IMR-90 (cell line): ENCODE measurements around the gene EMCN. TPM values are rescaled to one million over a fixed set of nuclear protein-coding genes. Genes with fewer than 3 reads are reported as not detected.

Experiments used
- ATAC-seq: fragments of 200-7000 bp; cut with Tn5 transposase; 2 replicates; pipeline ENCODE4 v1.9.1; 2020; ENCODE audit warnings: low read depth, mild to moderate bottlenecking, moderate library complexity
- BruUV-seq: library from RNA; stranded (reverse); fragments of 400-500 nt; replicated peaks from 2 replicates; lab custom pipeline; 2021; lab: Mats Ljungman, UMichigan
- CTCF ChIA-PET: fragments of 300-600 bp; formaldehyde crosslinking; extraction: SDS; loops from one replicate; lab custom pipeline; 2021; ENCODE audit warnings: antibody characterized with exemption; lab: Yijun Ruan, JAX
- POLR2A ChIA-PET: fragments of 300-600 bp; sonication (Branson Sonifier 250); formaldehyde crosslinking; loops from one replicate; lab custom pipeline; 2022; ENCODE audit warnings: antibody characterized with exemption; ENCODE audit not compliant: unreplicated experiment; lab: Charles Lee
- DNase-seq: peaks from one replicate; pipeline ENCODE4 v3.0.0; 2013
- H2AFZ ChIP-seq: replicated peaks from 2 replicates; pipeline ENCODE3; 2013; ENCODE audit warnings: low read length, mild to moderate bottlenecking; ENCODE audit not compliant: poor library complexity
- H2AK5ac ChIP-seq: 2 replicates; pipeline ENCODE4 v1.6.1; 2013; ENCODE audit warnings: low read depth, low read length, inconsistent platforms
- H2AK9ac ChIP-seq: replicated peaks from 2 replicates; pipeline ENCODE3; 2013; ENCODE audit warnings: mild to moderate bottlenecking, low read depth, low read length, moderate library complexity; ENCODE audit not compliant: poor library complexity
- H2BK120ac ChIP-seq: 2 replicates; pipeline ENCODE4 v1.6.1; 2013; ENCODE audit warnings: low read depth, low read length, inconsistent platforms
- H2BK15ac ChIP-seq: 3 replicates; pipeline ENCODE4 v1.6.1; 2013; ENCODE audit warnings: low read depth, low read length, inconsistent platforms
- H2BK20ac ChIP-seq: 2 replicates; pipeline ENCODE4 v1.6.1; 2013; ENCODE audit warnings: low read depth, mild to moderate bottlenecking, inconsistent platforms, low read length, moderate library complexity
- H2BK5ac ChIP-seq: 2 replicates; pipeline ENCODE4 v1.6.1; 2013; ENCODE audit warnings: mild to moderate bottlenecking, low read depth, low read length, inconsistent platforms; ENCODE audit not compliant: poor library complexity, severe bottlenecking
- H3K14ac ChIP-seq: replicated peaks from 2 replicates; pipeline ENCODE4 v1.6.1; 2013; ENCODE audit warnings: low read depth, low read length, inconsistent platforms
- H3K18ac ChIP-seq: 2 replicates; pipeline ENCODE4 v1.6.1; 2013; ENCODE audit warnings: low read depth, low read length, control low read depth
- H3K23ac ChIP-seq: 2 replicates; pipeline ENCODE4 v1.6.1; 2013; ENCODE audit warnings: low read depth, low read length, inconsistent platforms
- H3K27ac ChIP-seq: 2 replicates; pipeline ENCODE4 v1.5.1; 2013; ENCODE audit warnings: mild to moderate bottlenecking, control low read depth, low read length; ENCODE audit not compliant: insufficient read depth
- H3K27me3 ChIP-seq: 2 replicates; pipeline ENCODE4 v1.6.1; 2013; ENCODE audit warnings: low read length; ENCODE audit not compliant: control insufficient read depth, insufficient read depth
- H3K36me3 ChIP-seq: 2 replicates; pipeline ENCODE4 v1.6.1; 2013; ENCODE audit warnings: low read length, mixed read lengths; ENCODE audit not compliant: control insufficient read depth, insufficient read depth
- H3K4ac ChIP-seq: 2 replicates; pipeline ENCODE4 v1.6.1; 2013; ENCODE audit warnings: low read depth, low read length, inconsistent platforms
- H3K4me1 ChIP-seq: 2 replicates; pipeline ENCODE4 v1.6.1; 2013; ENCODE audit warnings: low read length, mixed read lengths; ENCODE audit not compliant: control insufficient read depth, insufficient read depth
- H3K4me2 ChIP-seq: 2 replicates; pipeline ENCODE4 v1.6.1; 2013; ENCODE audit warnings: low read depth, mild to moderate bottlenecking, control low read depth, low read length, moderate library complexity
- H3K4me3 ChIP-seq: 2 replicates; pipeline ENCODE4 v1.5.1; 2013; ENCODE audit warnings: low read depth, mild to moderate bottlenecking, control low read depth, low read length, moderate library complexity; ENCODE audit not compliant: insufficient read depth
- H3K56ac ChIP-seq: 2 replicates; pipeline ENCODE4 v1.6.1; 2013; ENCODE audit warnings: low read length, inconsistent platforms; ENCODE audit not compliant: insufficient read depth; ENCODE audit errors: extremely low read depth
- H3K79me1 ChIP-seq, 2 experiments: 2 replicates each; pipeline ENCODE4 v1.6.1; 2013; ENCODE audit warnings: low read length in 2 of 2, inconsistent platforms in 1 of 2, low read depth in 1 of 2
- H3K9ac ChIP-seq: 2 replicates; pipeline ENCODE4 v1.6.1; 2013; ENCODE audit warnings: low read depth, low read length, control low read depth
- H3K9me1 ChIP-seq: 2 replicates; pipeline ENCODE4 v1.6.1; 2013; ENCODE audit warnings: low read length, inconsistent platforms; ENCODE audit not compliant: insufficient read depth
- H3K9me3 ChIP-seq: 2 replicates; pipeline ENCODE4 v1.6.1; 2013; ENCODE audit warnings: low read length; ENCODE audit not compliant: control insufficient read depth, insufficient read depth
- H4K20me1 ChIP-seq: 2 replicates; pipeline ENCODE4 v1.6.1; 2013; ENCODE audit warnings: low read length, inconsistent platforms; ENCODE audit not compliant: insufficient read depth
- H4K5ac ChIP-seq: 2 replicates; pipeline ENCODE4 v1.6.1; 2013; ENCODE audit warnings: mild to moderate bottlenecking, low read depth, low read length, control low read depth
- H4K8ac ChIP-seq, 2 experiments: 2 replicates each; pipeline ENCODE4 v1.6.1; 2013; ENCODE audit warnings: low read depth in 2 of 2, low read length in 2 of 2, control low read depth in 1 of 2, inconsistent platforms in 1 of 2
- H4K91ac ChIP-seq: 2 replicates; pipeline ENCODE4 v1.6.1; 2013; ENCODE audit warnings: low read depth, low read length, inconsistent platforms; ENCODE audit not compliant: insufficient read depth
- BHLHE40 ChIP-seq: fragments of 150-350 bp; IDR thresholded peaks from 2 replicates; pipeline ENCODE4 v1.6.1; 2016; ENCODE audit warnings: mild to moderate bottlenecking, low read depth, low read length
- CHD1 ChIP-seq: IDR thresholded peaks from 2 replicates; pipeline ENCODE4 v1.6.1; 2012; ENCODE audit warnings: low read depth, low read length, improper control_type of control experiment
- MAFK ChIP-seq: IDR thresholded peaks from 2 replicates; pipeline ENCODE4 v1.6.1; 2012; ENCODE audit warnings: low read depth, low read length, improper control_type of control experiment
- MXI1 ChIP-seq: IDR thresholded peaks from 2 replicates; pipeline ENCODE4 v1.6.1; 2012; ENCODE audit warnings: low read depth, mild to moderate bottlenecking, low read length, moderate library complexity, borderline replicate concordance
- RAD21 ChIP-seq: IDR thresholded peaks from 2 replicates; pipeline ENCODE4 v1.6.1; 2012; ENCODE audit warnings: low read length, improper control_type of control experiment
- WGBS, 2 experiments: methylation state at CpG; one replicate each; pipeline versions ENCODE4 v1.1.5 to v1.1.7; 2013; ENCODE audit warnings: missing lambda C conversion rate in 2 of 2; ENCODE audit not compliant: insufficient read length in 1 of 2; ENCODE audit errors: extremely low coverage in 2 of 2; 5-methylcytosine and 5-hydroxymethylcytosine counted together
- dilution Hi-C: fragments of 300-500 bp; cut with HindIII; formaldehyde crosslinking; loops from one replicate; pipeline ENCODE4 v1.14.3; 2018; ENCODE audit warnings: low sequenced_read_pairs; ENCODE audit not compliant: unreplicated experiment
- in situ Hi-C: fragments of 300-500 bp; cut with MboI; formaldehyde crosslinking; loops from 3 replicates; pipeline ENCODE4 v1.14.3; 2019; ENCODE audit warnings: low sequenced_read_pairs, inconsistent platforms, mixed read lengths
- intact Hi-C: fragments of 100-400 bp; cut with micrococcal nuclease; formaldehyde crosslinking; loops from 2 replicates; pipeline ENCODE4 v1.10.0; 2022
- polyA plus RNA-seq, 3 experiments: library from polyadenylated mRNA; depleted of rRNA; stranded (reverse); fragments of >200 nt; gene quantifications; 2 replicates each; pipeline ENCODE4 v1.2.3, GENCODE V29; 2012; ENCODE audit warnings: low replicate concordance in 1 of 3
- total RNA-seq: library from RNA; depleted of rRNA; stranded (reverse); fragments of >200 nt; gene quantifications from 2 replicates; pipeline ENCODE4 v1.2.3, GENCODE V29; 2012
- TF ChIP-seq, protein P1 (sequence below): fragments of 150-350 bp; IDR thresholded peaks from 2 replicates; pipeline ENCODE4 v1.6.1; 2017; ENCODE audit warnings: mild to moderate bottlenecking, antibody characterized with exemption, low read length, low read depth
- TF ChIP-seq, protein P2 (sequence below): conservative IDR thresholded peaks from 2 replicates; pipeline ENCODE4 v1.5.1; 2012; ENCODE audit warnings: mild to moderate bottlenecking, low read depth, low read length, improper control_type of control experiment
- TF ChIP-seq, protein P3 (sequence below): fragments of 150-350 bp; IDR thresholded peaks from 2 replicates; pipeline ENCODE4 v1.6.1; 2016; ENCODE audit warnings: low read depth, mild to moderate bottlenecking, low read length, moderate library complexity, borderline replicate concordance

EMCN gene
- total and polyA plus RNA-seq, 2 of the 4 experiments (the other 2 are of a cell fraction) = not detected

DNA sequence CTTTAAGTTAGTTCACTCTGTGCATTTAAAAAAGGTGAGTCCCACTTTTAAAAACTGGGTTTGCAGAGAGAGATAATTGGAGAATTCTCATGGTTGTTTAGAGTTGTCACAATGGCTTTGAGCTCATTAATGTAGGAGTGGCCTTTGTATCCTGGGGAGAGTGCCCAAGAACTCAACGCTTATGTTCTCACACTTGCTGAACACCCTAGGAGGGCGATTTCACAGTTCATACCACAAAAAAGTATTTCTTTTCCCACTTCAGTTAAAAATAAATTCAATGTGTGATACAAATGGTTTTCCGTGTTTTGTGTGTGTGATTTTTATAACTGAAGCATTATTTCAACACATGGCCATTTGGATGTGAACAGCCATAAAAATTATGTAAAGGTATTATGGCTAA lies 8.4 kb downstream of the EMCN start:
- BruUV-seq = no TSS peak
- intact Hi-C loops = no loop called here
- ChIA-PET CTCF (no interaction called here), POLR2A (no interaction called here)
- no peaks in the 10 kb centered on the region for H3K9me1 ChIP-seq
- no peak overlapping the region for H4K8ac ChIP-seq
- H2BK5ac ChIP-seq = no peak overlapping the region
- H2AK9ac ChIP-seq = no peak overlapping the region
- no peak overlapping the region for H2AFZ ChIP-seq
- WGBS, 2 experiments = no CpG with 5 or more reads among the region's 3 CpGs
- no peak overlapping the region for H3K27ac ChIP-seq
- no peaks in the 10 kb centered on the region for H4K20me1 ChIP-seq
- H3K9me3 ChIP-seq = no peaks in the 10 kb centered on the region
- dilution Hi-C loops = no loop called here
- no peak overlapping the region for H4K91ac ChIP-seq
- H4K5ac ChIP-seq = no peak overlapping the region
- no peaks in the 10 kb centered on the region for H3K27me3 ChIP-seq
- no peak overlapping the region for H3K4ac ChIP-seq
- H3K23ac ChIP-seq = no peak overlapping the region
- no peaks in the 10 kb centered on the region for H3K4me1 ChIP-seq
- H3K4me2 ChIP-seq = no peak overlapping the region
- no peak overlapping the region for H2AK5ac ChIP-seq
- no peak overlapping the region for H3K4me3 ChIP-seq
- in situ Hi-C loops = no loop called here
- ATAC-seq (no peak), DNase-seq (no peak)
- H2BK20ac ChIP-seq = no peak overlapping the region
- no peaks in the 10 kb centered on the region for H3K36me3 ChIP-seq
- no peak overlapping the region for H3K18ac ChIP-seq
- no peak overlapping the region for H3K14ac ChIP-seq
- TF ChIP-seq CHD1 = no peak
- TF ChIP-seq, protein P1, sequence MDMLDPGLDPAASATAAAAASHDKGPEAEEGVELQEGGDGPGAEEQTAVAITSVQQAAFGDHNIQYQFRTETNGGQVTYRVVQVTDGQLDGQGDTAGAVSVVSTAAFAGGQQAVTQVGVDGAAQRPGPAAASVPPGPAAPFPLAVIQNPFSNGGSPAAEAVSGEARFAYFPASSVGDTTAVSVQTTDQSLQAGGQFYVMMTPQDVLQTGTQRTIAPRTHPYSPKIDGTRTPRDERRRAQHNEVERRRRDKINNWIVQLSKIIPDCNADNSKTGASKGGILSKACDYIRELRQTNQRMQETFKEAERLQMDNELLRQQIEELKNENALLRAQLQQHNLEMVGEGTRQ = no peak
- TF ChIP-seq MAFK = no peak
- TF ChIP-seq MXI1 = no peak
- TF ChIP-seq RAD21 = no peak
- TF ChIP-seq BHLHE40 = no peak
- TF ChIP-seq, protein P2, sequence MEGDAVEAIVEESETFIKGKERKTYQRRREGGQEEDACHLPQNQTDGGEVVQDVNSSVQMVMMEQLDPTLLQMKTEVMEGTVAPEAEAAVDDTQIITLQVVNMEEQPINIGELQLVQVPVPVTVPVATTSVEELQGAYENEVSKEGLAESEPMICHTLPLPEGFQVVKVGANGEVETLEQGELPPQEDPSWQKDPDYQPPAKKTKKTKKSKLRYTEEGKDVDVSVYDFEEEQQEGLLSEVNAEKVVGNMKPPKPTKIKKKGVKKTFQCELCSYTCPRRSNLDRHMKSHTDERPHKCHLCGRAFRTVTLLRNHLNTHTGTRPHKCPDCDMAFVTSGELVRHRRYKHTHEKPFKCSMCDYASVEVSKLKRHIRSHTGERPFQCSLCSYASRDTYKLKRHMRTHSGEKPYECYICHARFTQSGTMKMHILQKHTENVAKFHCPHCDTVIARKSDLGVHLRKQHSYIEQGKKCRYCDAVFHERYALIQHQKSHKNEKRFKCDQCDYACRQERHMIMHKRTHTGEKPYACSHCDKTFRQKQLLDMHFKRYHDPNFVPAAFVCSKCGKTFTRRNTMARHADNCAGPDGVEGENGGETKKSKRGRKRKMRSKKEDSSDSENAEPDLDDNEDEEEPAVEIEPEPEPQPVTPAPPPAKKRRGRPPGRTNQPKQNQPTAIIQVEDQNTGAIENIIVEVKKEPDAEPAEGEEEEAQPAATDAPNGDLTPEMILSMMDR = no peak
- TF ChIP-seq, protein P3, sequence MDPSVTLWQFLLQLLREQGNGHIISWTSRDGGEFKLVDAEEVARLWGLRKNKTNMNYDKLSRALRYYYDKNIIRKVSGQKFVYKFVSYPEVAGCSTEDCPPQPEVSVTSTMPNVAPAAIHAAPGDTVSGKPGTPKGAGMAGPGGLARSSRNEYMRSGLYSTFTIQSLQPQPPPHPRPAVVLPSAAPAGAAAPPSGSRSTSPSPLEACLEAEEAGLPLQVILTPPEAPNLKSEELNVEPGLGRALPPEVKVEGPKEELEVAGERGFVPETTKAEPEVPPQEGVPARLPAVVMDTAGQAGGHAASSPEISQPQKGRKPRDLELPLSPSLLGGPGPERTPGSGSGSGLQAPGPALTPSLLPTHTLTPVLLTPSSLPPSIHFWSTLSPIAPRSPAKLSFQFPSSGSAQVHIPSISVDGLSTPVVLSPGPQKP = no peak
- no peak overlapping the region for H2BK120ac ChIP-seq
- no peak overlapping the region for H3K9ac ChIP-seq
- H3K79me1 ChIP-seq = no peaks in the 10 kb centered on the region
- H2BK15ac ChIP-seq = no peak overlapping the region
- no peak overlapping the region for H3K56ac ChIP-seq
